ENCODE data around the gene RBL2.

RBL2 gene

DNA sequence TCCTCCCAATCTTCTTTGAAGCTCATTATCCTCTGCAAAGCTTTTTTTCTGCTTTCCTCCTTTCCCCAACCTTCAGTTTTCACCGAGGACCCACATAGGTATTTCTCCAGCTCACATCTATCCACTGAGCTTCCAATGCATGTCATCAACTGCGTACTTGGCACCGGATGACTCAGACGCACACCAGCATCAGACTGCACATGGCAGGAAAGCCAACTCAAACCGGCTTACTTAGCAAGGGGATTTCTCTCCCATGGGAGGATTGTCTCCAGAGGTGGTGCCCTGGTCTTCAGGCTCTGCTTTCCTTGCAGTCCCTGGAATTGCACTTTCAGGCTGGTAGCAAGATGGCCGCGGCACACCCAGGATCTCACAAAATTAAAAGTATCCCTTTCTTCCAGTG, 70.4 kb downstream of the RBL2 start:
- H3K36me3 ChIP-seq (ENCODE audit: insufficient read depth, low read length), result no peaks in the 10 kb centered on the region
- H3K27me3 ChIP-seq (ENCODE audit: insufficient read depth, low read length, poor library complexity, severe bottlenecking), result no peaks in the 10 kb centered on the region
- peak overlapping the region; percentile 77 for H3K4me3 ChIP-seq (ENCODE audit: low read length, poor library complexity, severe bottlenecking)
- H3K4me2 ChIP-seq (ENCODE audit: low read depth, low read length, poor library complexity, severe bottlenecking), result peak overlapping the region; percentile 85
- no peak overlapping the region for H2AFZ ChIP-seq (ENCODE audit: low read length)
- TF ChIP-seq, protein P1, sequence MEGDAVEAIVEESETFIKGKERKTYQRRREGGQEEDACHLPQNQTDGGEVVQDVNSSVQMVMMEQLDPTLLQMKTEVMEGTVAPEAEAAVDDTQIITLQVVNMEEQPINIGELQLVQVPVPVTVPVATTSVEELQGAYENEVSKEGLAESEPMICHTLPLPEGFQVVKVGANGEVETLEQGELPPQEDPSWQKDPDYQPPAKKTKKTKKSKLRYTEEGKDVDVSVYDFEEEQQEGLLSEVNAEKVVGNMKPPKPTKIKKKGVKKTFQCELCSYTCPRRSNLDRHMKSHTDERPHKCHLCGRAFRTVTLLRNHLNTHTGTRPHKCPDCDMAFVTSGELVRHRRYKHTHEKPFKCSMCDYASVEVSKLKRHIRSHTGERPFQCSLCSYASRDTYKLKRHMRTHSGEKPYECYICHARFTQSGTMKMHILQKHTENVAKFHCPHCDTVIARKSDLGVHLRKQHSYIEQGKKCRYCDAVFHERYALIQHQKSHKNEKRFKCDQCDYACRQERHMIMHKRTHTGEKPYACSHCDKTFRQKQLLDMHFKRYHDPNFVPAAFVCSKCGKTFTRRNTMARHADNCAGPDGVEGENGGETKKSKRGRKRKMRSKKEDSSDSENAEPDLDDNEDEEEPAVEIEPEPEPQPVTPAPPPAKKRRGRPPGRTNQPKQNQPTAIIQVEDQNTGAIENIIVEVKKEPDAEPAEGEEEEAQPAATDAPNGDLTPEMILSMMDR (conservative IDR thresholded peaks at IDR 0.05; ENCODE audit: low read length), result no peak
- TF ChIP-seq EZH2phosphoT487 (IDR thresholded peaks at IDR 0.05; ENCODE audit: borderline replicate concordance), result no peak
- no peaks in the 10 kb centered on the region for H3K9me3 ChIP-seq (ENCODE audit: insufficient read depth, low read depth, low read length)
- no peaks in the 10 kb centered on the region for H3K9me2 ChIP-seq (replicated peaks; ENCODE audit: low read depth, low read length)
- H4K20me1 ChIP-seq (ENCODE audit: insufficient read depth, low read length, poor library complexity, severe bottlenecking), result peaks cover 3% of the 10 kb centered on the region
- peaks cover 5% of the 10 kb centered on the region; the same call in 1 of the 2 replicates for H3K79me2 ChIP-seq (ENCODE audit: insufficient read depth, low read length)
- peak overlapping the region; percentile 69 for H3K9ac ChIP-seq (ENCODE audit: low read depth, low read length, poor library complexity, severe bottlenecking)
- H3K4me1 ChIP-seq (ENCODE audit: insufficient read depth, low read length, poor library complexity, severe bottlenecking), result peaks cover 19% of the 10 kb centered on the region
- no peaks in the 10 kb centered on the region for H3F3A ChIP-seq (ENCODE audit: low read depth)

DNA sequence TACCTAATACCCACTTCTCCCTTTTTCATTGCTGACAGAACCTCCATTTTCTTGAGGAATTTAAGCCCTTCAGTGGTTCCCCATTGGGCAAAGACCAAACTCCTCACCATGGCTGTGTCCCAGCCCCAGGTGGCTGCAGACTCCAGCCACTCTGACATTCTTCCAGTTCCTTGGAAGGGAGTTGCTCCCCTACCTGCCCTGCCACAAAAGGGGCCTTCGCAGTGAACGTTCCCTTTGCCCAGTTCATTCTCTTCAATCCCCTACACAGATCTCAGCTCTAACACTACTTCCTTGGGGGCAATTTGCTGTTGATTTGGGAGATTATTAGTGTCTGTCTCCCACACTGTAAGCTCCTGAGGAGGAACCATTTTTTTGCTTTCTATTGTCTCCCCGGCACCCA, 72.0 kb downstream of the RBL2 start:
- Histone ChIP-seq H3K79me2 (ENCODE audit: insufficient read depth, low read length) (peaks cover 5% of the 10 kb centered on the region; the same call in 1 of the 2 replicates), H3K9ac (ENCODE audit: low read depth, low read length, poor library complexity, severe bottlenecking) (no peak overlapping the region), H3K4me1 (ENCODE audit: insufficient read depth, low read length, poor library complexity, severe bottlenecking) (peaks cover 19% of the 10 kb centered on the region), H4K20me1 (ENCODE audit: insufficient read depth, low read length, poor library complexity, severe bottlenecking) (peaks cover 3% of the 10 kb centered on the region), H3K27me3 (ENCODE audit: insufficient read depth, low read length, poor library complexity, severe bottlenecking) (no peaks in the 10 kb centered on the region), H3K9me3 (ENCODE audit: insufficient read depth, low read depth, low read length) (no peaks in the 10 kb centered on the region), H3K4me3 (ENCODE audit: low read length, poor library complexity, severe bottlenecking) (no peak overlapping the region), H2AFZ (ENCODE audit: low read length) (no peak overlapping the region), H3K9me2 (replicated peaks; ENCODE audit: low read depth, low read length) (no peaks in the 10 kb centered on the region), H3K36me3 (ENCODE audit: insufficient read depth, low read length) (no peaks in the 10 kb centered on the region), H3F3A (ENCODE audit: low read depth) (no peaks in the 10 kb centered on the region), H3K4me2 (ENCODE audit: low read depth, low read length, poor library complexity, severe bottlenecking) (no peak overlapping the region)
- TF ChIP-seq EZH2phosphoT487 (IDR thresholded peaks at IDR 0.05; ENCODE audit: borderline replicate concordance), result no peak
- TF ChIP-seq, protein P1 (conservative IDR thresholded peaks at IDR 0.05; ENCODE audit: low read length), result no peak

DNA sequence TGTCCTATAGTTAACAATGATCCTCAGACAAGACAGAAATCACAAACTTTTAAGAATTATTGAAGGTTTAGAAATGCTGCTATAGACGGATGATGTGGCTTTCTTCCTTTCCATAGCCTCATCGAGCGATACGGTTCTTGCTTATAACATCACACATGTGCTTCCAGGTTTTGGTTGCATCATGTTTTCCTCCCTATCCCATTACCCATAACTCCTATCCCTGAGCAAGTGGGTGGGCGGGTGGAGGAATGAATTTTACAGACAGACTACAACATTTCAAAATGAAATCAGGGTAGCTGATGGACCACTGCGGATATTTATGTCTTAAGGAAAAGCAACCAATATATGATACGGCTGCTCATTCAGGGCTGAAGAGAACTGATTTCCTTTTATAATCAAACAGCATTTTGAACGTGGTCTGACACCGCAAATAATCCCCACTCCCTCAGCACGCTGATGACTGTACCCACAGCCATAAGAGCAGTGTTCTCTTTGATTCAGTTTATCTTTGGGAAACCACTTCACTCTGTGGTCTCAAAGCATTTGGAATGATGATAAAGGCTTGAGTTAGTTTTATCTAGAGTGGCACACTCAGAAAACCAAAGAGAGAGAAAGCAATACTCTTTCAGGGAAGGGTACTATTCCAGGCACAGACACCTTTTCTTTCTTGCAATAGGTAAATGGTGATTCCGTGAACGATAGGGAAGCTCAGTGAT, 73.4 kb downstream of the RBL2 start:
- H2AFZ ChIP-seq (ENCODE audit: low read length), result no peak overlapping the region
- TF ChIP-seq, protein P1 (conservative IDR thresholded peaks at IDR 0.05; ENCODE audit: low read length), result no peak
- no peak for TF ChIP-seq EZH2phosphoT487 (IDR thresholded peaks at IDR 0.05; ENCODE audit: borderline replicate concordance)
- no peaks in the 10 kb centered on the region for H3K27me3 ChIP-seq (ENCODE audit: insufficient read depth, low read length, poor library complexity, severe bottlenecking)
- H3K9me2 ChIP-seq (replicated peaks; ENCODE audit: low read depth, low read length), result no peaks in the 10 kb centered on the region
- H3K9me3 ChIP-seq (ENCODE audit: insufficient read depth, low read depth, low read length), result no peaks in the 10 kb centered on the region
- H3K9ac ChIP-seq (ENCODE audit: low read depth, low read length, poor library complexity, severe bottlenecking), result no peak overlapping the region
- H3F3A ChIP-seq (ENCODE audit: low read depth), result no peaks in the 10 kb centered on the region
- H3K79me2 ChIP-seq (ENCODE audit: insufficient read depth, low read length), result no peaks in the 10 kb centered on the region
- H3K36me3 ChIP-seq (ENCODE audit: insufficient read depth, low read length), result no peaks in the 10 kb centered on the region
- H4K20me1 ChIP-seq (ENCODE audit: insufficient read depth, low read length, poor library complexity, severe bottlenecking), result no peaks in the 10 kb centered on the region
- no peak overlapping the region for H3K4me3 ChIP-seq (ENCODE audit: low read length, poor library complexity, severe bottlenecking)
- H3K4me2 ChIP-seq (ENCODE audit: low read depth, low read length, poor library complexity, severe bottlenecking), result no peak overlapping the region
- H3K4me1 ChIP-seq (ENCODE audit: insufficient read depth, low read length, poor library complexity, severe bottlenecking), result peaks cover 9% of the 10 kb centered on the region

All from Loucy (cell line).